Measurements from ENCODE around the gene DAB1. TPM values are rescaled to one million over a fixed set of nuclear protein-coding genes. Genes with fewer than 3 reads are reported as not detected.

DAB1 gene
- total RNA-seq, 6 experiments from 2014 or later: 0.13 to 1.2 (median 0.23) TPM

DNA sequence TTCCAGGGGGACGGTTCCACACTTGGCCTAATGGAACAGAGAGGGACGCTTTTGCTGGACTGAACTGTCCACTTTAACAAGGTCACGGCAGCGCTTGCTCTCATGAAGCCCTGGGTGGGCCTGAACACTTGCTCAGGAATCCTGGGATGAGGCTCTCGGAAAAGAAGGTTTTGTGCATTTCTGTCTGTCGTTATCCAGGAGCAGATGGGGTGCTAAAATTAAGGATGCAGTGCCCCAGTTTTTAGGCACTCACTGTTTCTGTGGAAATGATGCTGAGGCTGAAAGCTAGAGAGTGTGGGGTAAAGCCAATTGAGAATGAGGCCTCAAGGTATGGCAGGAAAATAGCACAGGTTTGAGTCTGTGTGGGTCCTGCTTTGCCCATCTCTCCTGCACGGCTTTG lies 111.0 kb downstream of the DAB1 start:
- Mint-ChIP-seq H3K4me3 (no peak overlapping the region), H3K4me1 (ENCODE audit: low read depth) (no peaks in the 10 kb centered on the region), H3K9me3 (peaks cover 25% of the 10 kb centered on the region), H3K36me3 (ENCODE audit: low read depth) (no peaks in the 10 kb centered on the region), H3K27me3 (ENCODE audit: insufficient read depth) (peaks cover 1% of the 10 kb centered on the region; the same call in 1 of the 2 replicates), H3K27ac (no peak overlapping the region)
- TF ChIP-seq CTCF (IDR thresholded peaks at IDR 0.05): no peak
- DNase-seq: no peak

- no peaks in the 10 kb centered on the region for H3K4me1 Mint-ChIP-seq (ENCODE audit: low read depth)
- no peak for DNase-seq
- peaks cover 30% of the 10 kb centered on the region for H3K9me3 Mint-ChIP-seq
- H3K36me3 Mint-ChIP-seq (ENCODE audit: low read depth): no peaks in the 10 kb centered on the region; the same call in 1 of the 2 replicates
- no peak for TF ChIP-seq CTCF (IDR thresholded peaks at IDR 0.05)
- H3K4me3 Mint-ChIP-seq: no peak overlapping the region
- peaks cover 1% of the 10 kb centered on the region; the same call in 1 of the 2 replicates for H3K27me3 Mint-ChIP-seq (ENCODE audit: insufficient read depth)
- H3K27ac Mint-ChIP-seq: no peak overlapping the region
Observed at GRCh38 chr1:57311411-57311810, 112.4 kb downstream of the DAB1 start.

DNA sequence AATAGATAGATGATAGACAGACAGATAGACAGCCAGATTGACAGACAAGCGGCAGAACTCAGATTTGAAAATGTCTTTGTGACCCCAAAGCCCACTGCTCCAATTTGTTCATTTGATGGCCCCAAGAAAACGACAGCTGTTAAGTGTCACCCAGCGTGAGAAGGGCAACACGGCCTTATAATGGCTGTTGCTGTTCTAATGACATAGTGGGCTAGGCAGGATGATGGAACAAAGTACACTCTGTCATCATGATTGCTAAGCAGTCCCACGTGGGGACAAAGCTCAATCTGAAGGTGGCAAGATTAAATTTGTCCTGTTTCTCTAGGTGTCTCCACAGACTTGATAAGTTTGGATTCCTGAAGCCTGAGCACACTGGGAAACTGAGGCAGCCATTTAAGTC lies 112.9 kb downstream of the DAB1 start:
- peaks cover 1% of the 10 kb centered on the region; the same call in 1 of the 2 replicates for H3K27me3 Mint-ChIP-seq (ENCODE audit: insufficient read depth)
- no peak for DNase-seq
- peaks cover 30% of the 10 kb centered on the region for H3K9me3 Mint-ChIP-seq
- no peak overlapping the region for H3K27ac Mint-ChIP-seq
- H3K36me3 Mint-ChIP-seq (ENCODE audit: low read depth): no peaks in the 10 kb centered on the region; the same call in 1 of the 2 replicates
- TF ChIP-seq CTCF (IDR thresholded peaks at IDR 0.05): no peak
- H3K4me1 Mint-ChIP-seq (ENCODE audit: low read depth): no peaks in the 10 kb centered on the region
- H3K4me3 Mint-ChIP-seq: no peak overlapping the region

GRCh38 chr1:57309630-57310029 lies 114.2 kb downstream of the DAB1 start:
- Mint-ChIP-seq H3K36me3 (ENCODE audit: low read depth) (no peaks in the 10 kb centered on the region; the same call in 1 of the 2 replicates), H3K27ac (no peak overlapping the region), H3K27me3 (ENCODE audit: insufficient read depth) (peaks cover 1% of the 10 kb centered on the region; the same call in 1 of the 2 replicates), H3K4me1 (ENCODE audit: low read depth) (no peaks in the 10 kb centered on the region), H3K4me3 (no peak overlapping the region), H3K9me3 (peaks cover 38% of the 10 kb centered on the region)
- TF ChIP-seq CTCF (IDR thresholded peaks at IDR 0.05): no peak
- DNase-seq: no peak

DNA sequence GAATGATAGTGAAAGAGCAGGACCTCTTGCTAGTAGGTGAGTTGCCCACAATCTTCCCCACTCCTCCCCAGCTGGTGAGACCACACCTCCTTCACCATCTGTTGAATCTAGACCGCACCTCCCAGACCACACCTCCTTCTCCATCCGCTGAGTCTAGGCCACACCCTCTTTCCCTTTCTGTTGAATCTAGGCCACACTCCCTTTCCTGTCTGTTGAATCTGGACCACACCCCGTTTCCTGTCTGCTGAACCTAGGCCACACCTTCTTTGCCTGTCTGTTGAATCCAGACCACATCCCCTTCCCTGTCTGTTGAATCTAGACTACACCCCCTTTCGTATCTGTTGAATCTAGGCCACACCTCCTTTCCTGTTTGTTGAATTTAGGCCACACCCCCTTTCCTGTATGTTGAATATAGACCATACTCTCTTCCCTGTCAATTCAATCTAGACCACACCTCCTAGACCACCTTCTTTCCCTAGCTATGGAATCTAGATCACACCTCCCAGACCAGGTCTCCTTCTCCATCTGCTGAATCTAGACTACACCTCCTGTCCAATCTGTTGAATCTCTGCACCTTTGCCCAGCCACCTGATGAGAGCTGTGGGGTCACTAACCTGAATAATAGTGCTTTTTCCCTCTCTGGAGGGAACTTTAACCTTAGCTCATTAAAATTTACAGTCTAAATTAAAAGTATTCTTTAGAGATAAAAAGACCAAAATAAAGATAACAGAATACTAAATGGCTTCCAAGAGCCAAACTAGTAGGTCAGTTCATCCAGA lies 116.3 kb downstream of the DAB1 start:
- no peak overlapping the region for H3K27ac Mint-ChIP-seq
- H3K36me3 Mint-ChIP-seq (ENCODE audit: low read depth): no peaks in the 10 kb centered on the region; the same call in 1 of the 2 replicates
- no peak for TF ChIP-seq CTCF (IDR thresholded peaks at IDR 0.05)
- H3K4me3 Mint-ChIP-seq: no peak overlapping the region
- DNase-seq: no peak
- H3K4me1 Mint-ChIP-seq (ENCODE audit: low read depth): no peaks in the 10 kb centered on the region
- peaks cover 40% of the 10 kb centered on the region for H3K9me3 Mint-ChIP-seq
- peaks cover 1% of the 10 kb centered on the region; the same call in 1 of the 2 replicates for H3K27me3 Mint-ChIP-seq (ENCODE audit: insufficient read depth)

All from HFFc6 (cell line).